Neural progenitor cell (in vitro differentiated cells): Measurements from ENCODE around the gene BICD2. TPM values are rescaled to one million over a fixed set of nuclear protein-coding genes. Genes with fewer than 3 reads are reported as not detected.
A peak's percentile ranks its signal among the peaks of the same experiment; 100 is the strongest.

Source experiments
- DNase-seq: peaks from one replicate; pipeline ENCODE4 v3.0.0-alpha.2; 2016; ENCODE audit warnings: low spot score
- H2AFZ ChIP-seq: fragments of 200-600 bp; sonication (generic); replicated peaks from 2 replicates; pipeline ENCODE4 v1.6.1; 2016; ENCODE audit warnings: antibody characterized with exemption
- H3F3A ChIP-seq: fragments of 200-600 bp; sonication (generic); 2 replicates; pipeline ENCODE4 v1.6.1; 2016; ENCODE audit warnings: antibody characterized with exemption, low read depth
- H3K27ac ChIP-seq: fragments of 200-600 bp; sonication (generic); 2 replicates; pipeline ENCODE4 v1.5.1; 2016; ENCODE audit warnings: mild to moderate bottlenecking
- H3K27me3 ChIP-seq: fragments of 200-600 bp; sonication (generic); 2 replicates; pipeline ENCODE4 v1.6.1; 2016; ENCODE audit warnings: mild to moderate bottlenecking, moderate library complexity
- H3K36me3 ChIP-seq: fragments of 200-600 bp; sonication (generic); 2 replicates; pipeline ENCODE4 v1.5.1; 2016
- H3K4me1 ChIP-seq: fragments of 200-600 bp; sonication (generic); 2 replicates; pipeline ENCODE4 v1.6.1; 2016; ENCODE audit warnings: mixed run types
- H3K4me2 ChIP-seq: fragments of 200-600 bp; sonication (generic); 2 replicates; pipeline ENCODE4 v1.6.1; 2016
- H3K4me3 ChIP-seq: fragments of 200-600 bp; sonication (generic); 2 replicates; pipeline ENCODE4 v1.5.1; 2016
- H3K79me2 ChIP-seq: fragments of 200-600 bp; sonication (generic); 2 replicates; pipeline ENCODE4 v1.6.1; 2016; ENCODE audit warnings: low read depth
- H3K9ac ChIP-seq: fragments of 200-600 bp; sonication (generic); 2 replicates; pipeline ENCODE4 v1.6.1; 2016
- H3K9me3 ChIP-seq: fragments of 200-600 bp; sonication (generic); 2 replicates; pipeline ENCODE4 v1.5.1; 2016; ENCODE audit warnings: low read depth
- H4K20me1 ChIP-seq: fragments of 200-600 bp; sonication (generic); 2 replicates; pipeline ENCODE4 v1.6.1; 2016; ENCODE audit warnings: low read depth
- H3K27ac Mint-ChIP-seq: 3 replicates; pipeline ENCODE4 v1.8.0; 2021; ENCODE audit warnings: mixed read lengths
- H3K27me3 Mint-ChIP-seq: 2 replicates; pipeline ENCODE4 v1.8.0; 2022; ENCODE audit warnings: low read depth, mild to moderate bottlenecking, inconsistent platforms, moderate library complexity, mixed read lengths; ENCODE audit not compliant: insufficient read depth
- H3K36me3 Mint-ChIP-seq: 3 replicates; pipeline ENCODE4 v1.8.0; 2021; ENCODE audit warnings: mixed read lengths
- H3K4me1 Mint-ChIP-seq: 3 replicates; pipeline ENCODE4 v1.8.0; 2021; ENCODE audit warnings: mixed read lengths
- H3K4me3 Mint-ChIP-seq: 3 replicates; pipeline ENCODE4 v1.8.0; 2021; ENCODE audit warnings: mild to moderate bottlenecking, moderate library complexity, mixed read lengths
- H3K9me3 Mint-ChIP-seq: 3 replicates; pipeline ENCODE4 v1.8.0; 2020; ENCODE audit warnings: mixed read lengths
- EZH2 ChIP-seq: fragments of 200-600 bp; sonication (generic); IDR thresholded peaks from 2 replicates; pipeline ENCODE4 v1.6.1; 2017; ENCODE audit warnings: antibody characterized with exemption, mild to moderate bottlenecking, moderate library complexity
- EZH2phosphoT487 ChIP-seq: fragments of 200-600 bp; sonication (generic); IDR thresholded peaks from 2 replicates; pipeline ENCODE4 v1.6.1; 2017; ENCODE audit warnings: antibody characterized with exemption
- total RNA-seq: library from RNA; depleted of rRNA; stranded (reverse); fragments of >200 nt; gene quantifications from 2 replicates; pipeline ENCODE4 v1.2.3, GENCODE V29; 2015; ENCODE audit warnings: low replicate concordance
- TF ChIP-seq, protein P1 (sequence below): fragments of 200-600 bp; sonication (generic); IDR thresholded peaks from 2 replicates; pipeline ENCODE4 v1.5.1; 2017; ENCODE audit warnings: antibody characterized with exemption, mild to moderate bottlenecking

Gene BICD2
- total RNA-seq, 1 donor from 2014 or later = 15.1 TPM

DNA sequence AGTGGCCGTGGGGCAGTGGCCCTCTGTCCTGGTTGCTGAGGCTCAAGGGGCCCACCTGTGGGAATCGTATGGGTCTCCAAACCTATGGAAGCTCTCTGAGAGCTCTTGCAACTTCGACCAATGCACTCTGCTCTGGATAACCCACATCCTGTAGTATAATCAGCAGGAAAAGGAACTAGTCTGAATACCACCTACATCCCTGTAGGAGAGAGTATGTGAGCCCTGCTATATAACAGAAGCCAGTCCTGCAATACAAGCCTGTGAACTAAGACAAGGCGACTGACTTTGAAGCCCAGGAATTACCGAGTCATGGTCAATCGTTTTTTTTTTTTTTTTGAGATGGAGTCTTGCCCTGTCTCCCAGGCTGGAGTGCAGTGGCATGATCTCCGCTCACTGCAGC lies 29.8 kb upstream of the BICD2 start:
- no peak overlapping the region for H3K9ac ChIP-seq
- no peaks in the 10 kb centered on the region for H3F3A ChIP-seq
- H3K4me1 ChIP-seq = no peaks in the 10 kb centered on the region
- DNase-seq = no peak
- H3K4me2 ChIP-seq = no peak overlapping the region
- no peak overlapping the region for H2AFZ ChIP-seq
- no peaks in the 10 kb centered on the region for H4K20me1 ChIP-seq
- no peak for TF ChIP-seq EZH2
- TF ChIP-seq, protein P1, sequence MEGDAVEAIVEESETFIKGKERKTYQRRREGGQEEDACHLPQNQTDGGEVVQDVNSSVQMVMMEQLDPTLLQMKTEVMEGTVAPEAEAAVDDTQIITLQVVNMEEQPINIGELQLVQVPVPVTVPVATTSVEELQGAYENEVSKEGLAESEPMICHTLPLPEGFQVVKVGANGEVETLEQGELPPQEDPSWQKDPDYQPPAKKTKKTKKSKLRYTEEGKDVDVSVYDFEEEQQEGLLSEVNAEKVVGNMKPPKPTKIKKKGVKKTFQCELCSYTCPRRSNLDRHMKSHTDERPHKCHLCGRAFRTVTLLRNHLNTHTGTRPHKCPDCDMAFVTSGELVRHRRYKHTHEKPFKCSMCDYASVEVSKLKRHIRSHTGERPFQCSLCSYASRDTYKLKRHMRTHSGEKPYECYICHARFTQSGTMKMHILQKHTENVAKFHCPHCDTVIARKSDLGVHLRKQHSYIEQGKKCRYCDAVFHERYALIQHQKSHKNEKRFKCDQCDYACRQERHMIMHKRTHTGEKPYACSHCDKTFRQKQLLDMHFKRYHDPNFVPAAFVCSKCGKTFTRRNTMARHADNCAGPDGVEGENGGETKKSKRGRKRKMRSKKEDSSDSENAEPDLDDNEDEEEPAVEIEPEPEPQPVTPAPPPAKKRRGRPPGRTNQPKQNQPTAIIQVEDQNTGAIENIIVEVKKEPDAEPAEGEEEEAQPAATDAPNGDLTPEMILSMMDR = no peak
- no peak for TF ChIP-seq EZH2phosphoT487
- peaks cover 2% of the 10 kb centered on the region for H3K27me3 ChIP-seq
- no peaks in the 10 kb centered on the region for H3K9me3 Mint-ChIP-seq
- no peak overlapping the region for H3K4me3 Mint-ChIP-seq
- H3K4me3 ChIP-seq = no peak overlapping the region
- no peaks in the 10 kb centered on the region for H3K36me3 Mint-ChIP-seq
- no peaks in the 10 kb centered on the region for H3K79me2 ChIP-seq
- H3K4me1 Mint-ChIP-seq = no peaks in the 10 kb centered on the region
- H3K27me3 Mint-ChIP-seq = peaks cover 4% of the 10 kb centered on the region
- no peak overlapping the region for H3K27ac Mint-ChIP-seq
- no peak overlapping the region for H3K27ac ChIP-seq
- no peaks in the 10 kb centered on the region for H3K9me3 ChIP-seq
- no peaks in the 10 kb centered on the region for H3K36me3 ChIP-seq

DNA sequence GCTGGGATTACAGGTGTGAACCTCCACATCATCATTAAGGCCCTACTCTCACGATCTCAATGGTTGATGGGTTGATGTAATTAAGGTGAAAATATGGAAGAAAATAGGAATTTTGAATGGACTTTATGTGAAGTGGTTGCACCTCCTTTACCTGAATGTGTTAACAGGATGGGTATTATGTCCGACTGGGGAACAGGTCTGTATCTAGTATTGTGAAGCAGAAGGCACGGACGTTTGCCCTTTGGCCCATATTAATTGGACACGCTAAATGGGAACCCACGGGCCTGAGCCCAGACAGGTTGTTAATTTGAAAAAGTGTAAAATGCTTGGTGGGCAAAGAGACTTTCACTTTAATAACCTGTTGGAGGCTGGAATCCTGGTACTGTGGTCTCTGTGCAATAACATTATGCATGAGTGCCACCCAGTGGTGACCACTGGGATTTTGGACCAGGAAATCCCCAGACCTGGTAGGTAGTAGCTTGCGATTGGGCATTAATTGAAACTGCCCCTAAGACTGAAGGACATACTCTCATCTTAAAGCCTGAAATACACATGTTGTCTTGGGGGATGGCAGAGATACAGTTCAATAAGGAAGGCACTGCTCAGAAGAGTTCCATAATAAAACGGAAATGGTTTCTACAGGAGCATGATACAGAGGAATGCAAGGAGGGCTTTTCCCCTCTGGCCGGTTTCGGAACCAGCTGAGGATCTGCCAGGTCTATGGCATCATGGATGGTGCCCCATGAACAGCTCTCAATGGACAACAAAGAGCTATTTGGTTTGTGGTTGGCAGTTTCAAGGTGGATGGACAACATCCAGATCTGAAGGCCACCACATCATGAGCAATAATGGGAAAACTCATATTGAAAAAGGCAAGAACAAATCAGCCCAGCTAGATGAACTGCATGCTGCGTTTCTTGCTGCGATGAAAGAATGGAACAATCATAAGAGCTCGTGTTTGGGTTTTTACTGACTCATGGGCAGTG lies 26.2 kb upstream of the BICD2 start:
- H2AFZ ChIP-seq = no peak overlapping the region
- H3K4me1 Mint-ChIP-seq = no peaks in the 10 kb centered on the region
- H3K36me3 Mint-ChIP-seq = peaks cover 3% of the 10 kb centered on the region
- TF ChIP-seq, protein P1 = peak; percentile 91
- TF ChIP-seq EZH2 = no peak
- no peaks in the 10 kb centered on the region for H3K36me3 ChIP-seq
- no peak overlapping the region for H3K27ac Mint-ChIP-seq
- H3F3A ChIP-seq = no peaks in the 10 kb centered on the region
- H3K9ac ChIP-seq = no peak overlapping the region
- peaks cover 14% of the 10 kb centered on the region for H3K9me3 Mint-ChIP-seq
- DNase-seq = peak; percentile 83
- no peak overlapping the region for H3K4me2 ChIP-seq
- H3K27ac ChIP-seq = no peak overlapping the region
- H4K20me1 ChIP-seq = no peaks in the 10 kb centered on the region
- peaks cover 4% of the 10 kb centered on the region for H3K27me3 Mint-ChIP-seq
- H3K27me3 ChIP-seq = no peaks in the 10 kb centered on the region
- no peaks in the 10 kb centered on the region for H3K4me1 ChIP-seq
- H3K4me3 Mint-ChIP-seq = no peak overlapping the region
- H3K79me2 ChIP-seq = no peaks in the 10 kb centered on the region
- H3K9me3 ChIP-seq = no peaks in the 10 kb centered on the region
- no peak overlapping the region for H3K4me3 ChIP-seq

DNA sequence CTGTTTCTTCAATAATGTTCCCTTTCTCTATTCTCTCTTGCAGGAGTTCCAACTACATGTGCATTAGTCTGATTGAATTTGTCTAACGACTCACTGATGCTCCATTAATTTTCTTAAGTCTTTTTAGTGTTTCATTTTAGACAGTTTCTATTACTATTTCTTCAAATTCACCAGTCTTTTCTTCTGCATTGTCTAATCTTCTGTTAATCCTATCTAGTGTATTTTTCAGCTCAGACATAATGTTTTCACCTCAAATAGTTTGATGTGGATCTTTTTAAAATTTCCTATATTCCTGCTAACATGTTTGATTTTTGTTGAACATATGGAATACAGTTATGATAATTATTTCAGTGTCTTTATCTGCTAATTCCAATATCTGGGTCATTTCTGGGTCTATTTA lies 21.7 kb upstream of the BICD2 start:
- Histone ChIP-seq H3K27me3 (no peaks in the 10 kb centered on the region), H3K9me3 (no peaks in the 10 kb centered on the region), H4K20me1 (no peaks in the 10 kb centered on the region), H3K4me1 (no peaks in the 10 kb centered on the region), H3K27ac (no peak overlapping the region), H3F3A (no peaks in the 10 kb centered on the region), H3K36me3 (no peaks in the 10 kb centered on the region), H3K4me3 (no peak overlapping the region), H3K79me2 (no peaks in the 10 kb centered on the region), H3K4me2 (no peak overlapping the region), H2AFZ (no peak overlapping the region), H3K9ac (no peak overlapping the region)
- Mint-ChIP-seq H3K4me1 (no peaks in the 10 kb centered on the region), H3K4me3 (no peak overlapping the region), H3K9me3 (peaks cover 15% of the 10 kb centered on the region), H3K27me3 (peaks cover 4% of the 10 kb centered on the region), H3K27ac (no peak overlapping the region), H3K36me3 (peaks cover 3% of the 10 kb centered on the region)
- TF ChIP-seq, protein P1 = no peak
- TF ChIP-seq EZH2 (no peak), EZH2phosphoT487 (no peak)
- DNase-seq = no peak
